ENCODE results near the gene GAL3ST2.
A peak's percentile ranks its signal among the peaks of the same experiment; 100 is the strongest.
"Not testable (repeated sequence)": the region's sequence is repeated elsewhere in the genome, so short reads cannot be mapped to it uniquely, and the experiment has no call there.

The GAL3ST2 gene

GRCh38 chr2:241767464-241768250 lies 9.0 kb upstream of the GAL3ST2 start:
- DNase-seq (ENCODE audit: extremely low read depth in 1 of 2, low read depth in 1 of 2): no peak

GRCh38 chr2:241768251-241768711 lies 8.3 kb upstream of the GAL3ST2 start:
- no peak for DNase-seq (ENCODE audit: extremely low read depth in 1 of 2, low read depth in 1 of 2)

- no peak for DNase-seq (ENCODE audit: extremely low read depth in 1 of 2, low read depth in 1 of 2)
These were observed 7.8 kb upstream of the GAL3ST2 start for GRCh38 chr2:241768850-241769249.

DNA sequence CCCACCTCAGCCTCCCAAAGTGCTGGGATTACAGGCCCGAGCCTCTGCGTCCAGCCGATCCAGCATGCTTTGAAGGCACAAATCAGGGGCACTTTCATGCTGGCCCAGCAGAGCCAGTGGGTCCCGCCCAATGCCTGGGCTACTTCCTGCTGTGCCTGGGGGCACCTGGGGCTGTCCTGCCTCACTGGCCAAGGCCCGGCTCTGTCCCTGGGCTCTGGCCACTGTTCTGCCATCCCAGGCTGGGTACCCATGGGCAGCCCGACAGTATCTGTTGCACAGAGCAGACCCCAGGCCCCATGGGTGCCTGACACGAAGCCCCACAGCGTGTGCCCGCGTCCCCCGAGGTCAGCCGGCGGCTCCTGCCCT lies 6.8 kb upstream of the GAL3ST2 start:
- no peak for DNase-seq (ENCODE audit: extremely low read depth in 1 of 2, low read depth in 1 of 2)

- DNase-seq (ENCODE audit: extremely low read depth in 1 of 2, low read depth in 1 of 2): no peak
These were observed 6.3 kb upstream of the GAL3ST2 start for GRCh38 chr2:241770185-241770935.

GRCh38 chr2:241770936-241771285 lies 5.7 kb upstream of the GAL3ST2 start:
- no peak for DNase-seq (ENCODE audit: extremely low read depth in 1 of 2, low read depth in 1 of 2)

GRCh38 chr2:241771286-241772062 lies 5.1 kb upstream of the GAL3ST2 start:
- no peak for DNase-seq (ENCODE audit: extremely low read depth in 1 of 2, low read depth in 1 of 2)

DNA sequence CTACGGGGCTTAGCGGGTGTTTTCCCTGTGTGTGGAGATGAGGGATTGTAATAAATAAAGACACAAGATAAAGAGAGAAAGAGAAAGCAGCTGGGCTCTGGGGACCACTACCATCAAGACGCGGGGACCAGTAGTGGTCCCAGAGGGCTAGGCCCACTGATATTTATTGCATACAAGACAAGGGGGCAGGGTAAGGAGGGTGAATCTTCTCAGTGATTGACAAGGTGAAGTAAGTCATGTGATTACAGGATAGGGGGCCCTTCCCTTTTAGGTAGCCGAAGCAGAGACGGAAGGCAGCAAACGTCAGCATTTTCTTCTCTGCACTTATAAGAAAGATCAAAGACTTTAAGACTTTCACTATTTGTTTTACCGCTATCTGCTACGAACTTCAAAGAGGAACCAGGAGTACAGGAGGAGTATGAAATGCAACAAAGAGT lies 4.5 kb upstream of the GAL3ST2 start:
- no peak for DNase-seq (ENCODE audit: extremely low read depth in 1 of 2, low read depth in 1 of 2)

GRCh38 chr2:241773511-241774418 lies 2.9 kb upstream of the GAL3ST2 start:
- no peak for DNase-seq (ENCODE audit: extremely low read depth in 1 of 2, low read depth in 1 of 2)

- DNase-seq (ENCODE audit: extremely low read depth in 1 of 2, low read depth in 1 of 2): no peak
These were observed 2.0 kb upstream of the GAL3ST2 start for GRCh38 chr2:241774419-241775222.

GRCh38 chr2:241775223-241776177 lies 1.1 kb upstream of the GAL3ST2 start:
- no peak for DNase-seq (ENCODE audit: extremely low read depth in 1 of 2, low read depth in 1 of 2)

DNA sequence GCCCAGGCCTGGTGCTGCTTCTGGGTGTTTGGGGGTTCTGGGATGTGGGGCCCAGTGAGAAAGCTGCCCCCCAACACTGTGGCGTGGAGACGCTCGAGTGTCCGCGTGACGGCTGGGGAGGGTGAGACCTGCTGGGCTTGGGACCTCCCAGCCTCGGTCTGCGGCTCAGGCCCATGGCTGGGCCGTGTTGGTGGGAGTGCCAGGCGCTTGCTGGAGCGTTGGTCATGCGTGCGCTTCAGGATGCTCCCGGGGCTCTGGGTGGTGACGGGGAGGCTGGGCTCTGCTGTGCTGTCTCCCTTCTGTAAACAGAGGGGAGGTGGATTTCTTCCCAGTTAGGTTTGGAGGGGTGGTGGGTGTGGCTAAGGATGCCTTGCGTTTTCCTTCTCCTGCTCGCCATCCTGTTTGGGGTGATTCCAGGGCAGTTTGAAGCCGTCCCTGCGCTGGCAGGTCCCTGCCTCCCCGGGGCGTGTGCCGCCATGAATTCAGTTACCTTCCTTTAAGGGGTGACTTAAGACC lies 606 bp downstream of the GAL3ST2 start:
- DNase-seq (ENCODE audit: extremely low read depth in 1 of 2, low read depth in 1 of 2): no peak

DNA sequence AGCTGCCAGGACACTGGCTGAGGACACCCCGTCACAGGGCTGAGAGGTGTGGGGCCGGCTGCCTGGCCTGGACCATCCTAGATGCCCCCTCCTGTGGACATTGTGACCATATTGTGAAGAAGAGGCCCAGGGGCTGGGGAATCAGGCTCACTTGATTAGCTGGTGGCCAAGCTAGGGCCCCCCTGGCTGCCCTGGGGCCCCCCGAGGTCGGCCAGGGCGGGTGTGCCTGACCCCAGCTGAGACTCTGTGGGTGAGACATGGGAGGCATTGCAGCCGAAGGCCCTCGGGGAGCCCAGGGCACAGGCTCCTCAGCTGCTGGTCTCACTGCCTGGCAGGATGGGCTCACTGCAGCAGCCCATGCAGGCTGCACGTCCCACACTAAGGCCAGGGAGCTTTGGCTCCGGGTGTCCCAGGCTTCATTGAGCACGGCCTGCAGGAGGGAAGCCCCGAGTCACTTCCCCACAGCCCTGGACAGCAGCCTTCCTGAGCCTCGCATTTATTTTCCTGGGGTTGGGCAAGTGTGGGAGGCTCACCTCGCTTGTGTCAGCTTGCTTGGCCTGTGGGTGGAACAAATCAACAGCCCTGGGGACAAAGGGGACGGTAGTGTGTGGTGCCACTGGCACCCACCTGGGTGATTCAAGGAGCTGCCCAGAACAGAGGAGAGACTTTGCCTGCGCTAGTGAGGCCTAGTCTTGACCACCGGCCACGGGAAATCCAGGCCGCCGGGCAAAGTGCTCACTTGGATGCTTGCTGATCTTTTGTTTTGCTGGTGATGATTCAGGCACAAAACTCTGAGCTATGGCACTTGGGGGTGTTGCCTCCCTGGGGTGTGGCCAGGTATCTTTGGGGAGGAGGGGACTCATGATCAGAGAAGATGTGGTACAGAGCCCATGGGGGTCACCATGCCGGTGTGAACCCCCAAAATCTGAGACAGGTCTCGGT lies 1.3 kb downstream of the GAL3ST2 start:
- no peak for DNase-seq (ENCODE audit: extremely low read depth in 1 of 2, low read depth in 1 of 2)

- DNase-seq (ENCODE audit: extremely low read depth in 1 of 2, low read depth in 1 of 2): no peak
These were observed 4.4 kb downstream of the GAL3ST2 start for GRCh38 chr2:241780939-241781569.

DNA sequence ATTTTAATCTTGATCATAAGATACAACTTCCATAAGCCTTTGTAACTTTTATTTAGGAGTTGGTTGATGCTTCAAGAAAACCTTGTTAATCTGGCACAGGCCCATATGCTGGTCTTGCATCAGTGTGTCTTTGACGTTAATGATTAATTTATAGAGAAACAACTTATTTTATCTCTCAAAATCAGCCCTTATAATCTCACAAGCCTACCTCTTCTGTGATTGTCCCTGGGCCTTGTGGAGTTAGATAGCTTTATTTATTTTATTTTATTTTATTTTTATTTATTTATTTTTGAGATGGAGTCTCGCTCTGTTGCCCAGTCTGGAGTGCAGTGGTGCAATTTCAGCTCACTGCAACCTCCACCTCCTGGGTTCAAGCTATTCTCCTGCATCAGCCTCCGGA lies 5.4 kb downstream of the GAL3ST2 start:
- DNase-seq (ENCODE audit: extremely low read depth in 1 of 2, low read depth in 1 of 2): not testable (repeated sequence)

DNA sequence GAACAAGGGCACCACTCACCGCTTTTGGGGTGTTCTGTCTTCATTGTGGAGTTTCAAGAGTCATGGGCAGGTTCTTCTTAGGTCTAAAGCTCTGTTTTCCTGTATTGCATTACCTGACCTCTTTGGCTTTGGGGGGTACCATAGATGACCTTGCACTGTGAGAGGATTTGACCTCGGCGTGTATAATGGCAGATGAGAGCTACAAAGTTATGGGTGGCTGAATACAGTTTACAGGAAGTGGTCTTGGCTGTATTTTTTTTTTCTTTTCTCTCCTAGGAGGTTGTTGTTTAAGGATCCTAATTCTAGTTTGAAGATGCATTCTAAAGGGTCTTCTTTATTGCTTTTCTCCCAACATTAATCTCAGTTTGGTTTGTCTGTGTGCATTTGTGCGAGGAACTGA lies 11.5 kb downstream of the GAL3ST2 start:
- no peak for DNase-seq (ENCODE audit: extremely low read depth in 1 of 2, low read depth in 1 of 2)

- peak in 1 of 2 donors; percentile 60 for DNase-seq (ENCODE audit: extremely low read depth in 1 of 2, low read depth in 1 of 2)
These were observed 11.9 kb downstream of the GAL3ST2 start for GRCh38 chr2:241788572-241788971.
